ENCODE results near the gene AAK1.

The AAK1 gene

DNA sequence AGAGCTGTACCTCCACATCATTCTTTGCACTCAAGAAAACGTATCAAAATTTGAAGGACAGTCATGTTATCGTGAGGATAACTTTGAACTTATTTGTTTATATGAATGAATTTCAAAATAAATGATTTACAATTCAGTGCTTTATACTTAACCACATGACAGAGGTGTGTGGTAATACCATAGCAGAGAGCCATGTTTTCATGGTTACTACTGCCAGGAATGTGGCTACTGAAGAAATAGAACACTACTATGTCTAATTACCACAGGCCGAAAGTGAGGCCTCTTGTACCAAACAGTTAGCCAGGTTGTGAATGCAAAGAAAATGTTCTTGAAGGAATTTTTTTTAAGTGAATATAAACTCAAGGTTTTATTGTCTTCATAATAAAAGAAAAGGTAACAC lies 49.2 kb downstream of the AAK1 start:
- ChIA-PET CTCF (interaction anchor here (0.6 kb wide), 1 partner anchor 41 kb away, joined by 3 read pairs; no protein-coding TSS in a partner anchor), POLR2A (ENCODE audit: low non-redundant PET) (no interaction called here)
- TF ChIP-seq CTCF (conservative IDR thresholded peaks at IDR 0.05; ENCODE audit: low read depth) = no peak
- no peak overlapping the region for H3K27ac ChIP-seq
- DNase-seq (ENCODE audit: low spot score) = no peak

DNA sequence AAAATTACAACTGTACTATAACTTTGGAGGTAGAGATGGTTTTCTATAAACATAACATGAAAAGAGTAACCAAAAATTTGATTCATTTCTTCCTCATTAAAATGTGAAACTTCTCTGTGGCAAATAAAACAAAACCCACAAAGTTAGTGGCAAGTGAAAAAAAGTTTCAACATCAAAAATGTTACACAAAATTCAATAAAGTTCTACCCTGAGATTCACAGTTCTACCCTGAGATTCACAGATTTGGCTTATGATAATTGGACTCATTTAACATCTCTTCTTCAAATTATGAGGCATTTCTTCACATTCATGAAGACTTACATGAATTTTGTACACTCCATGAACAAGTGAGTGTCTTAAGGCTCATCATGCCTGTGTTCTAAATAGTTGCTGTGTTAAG lies 51.0 kb downstream of the AAK1 start:
- ChIA-PET CTCF (no interaction called here), POLR2A (ENCODE audit: low non-redundant PET) (no interaction called here)
- DNase-seq (ENCODE audit: low spot score) = no peak
- no peak for TF ChIP-seq CTCF (conservative IDR thresholded peaks at IDR 0.05; ENCODE audit: low read depth)
- H3K27ac ChIP-seq = no peak overlapping the region

GRCh38 chr2:69589973-69590652 lies 53.4 kb downstream of the AAK1 start:
- ChIA-PET CTCF (interaction anchor here (0.6 to 1.0 kb wide), 4 partner anchors 24 to 136 kb away, joined by 3 to 6 read pairs (median 4); no protein-coding TSS in a partner anchor), POLR2A (ENCODE audit: low non-redundant PET) (interaction anchor here (0.7 kb wide), 1 partner anchor 29 kb away, joined by 3 read pairs; no protein-coding TSS in a partner anchor)
- H3K27ac ChIP-seq = no peak overlapping the region

GRCh38 chr2:69588945-69589344 lies 54.6 kb downstream of the AAK1 start:
- POLR2A ChIA-PET (ENCODE audit: low non-redundant PET) = no interaction called here
- no peak for DNase-seq (ENCODE audit: low spot score)
- H3K27ac ChIP-seq = no peak overlapping the region
- CTCF ChIA-PET = interaction anchor here (1.0 kb wide), 1 partner anchor 24 kb away, joined by 3 read pairs; no protein-coding TSS in a partner anchor
- no peak for TF ChIP-seq CTCF (conservative IDR thresholded peaks at IDR 0.05; ENCODE audit: low read depth)

More at GRCh38 chr2:69589973-69590652, 53.4 kb downstream of the AAK1 start:
- TF ChIP-seq CTCF (conservative IDR thresholded peaks at IDR 0.05; ENCODE audit: low read depth) = no peak
- no peak for DNase-seq (ENCODE audit: low spot score)

DNA sequence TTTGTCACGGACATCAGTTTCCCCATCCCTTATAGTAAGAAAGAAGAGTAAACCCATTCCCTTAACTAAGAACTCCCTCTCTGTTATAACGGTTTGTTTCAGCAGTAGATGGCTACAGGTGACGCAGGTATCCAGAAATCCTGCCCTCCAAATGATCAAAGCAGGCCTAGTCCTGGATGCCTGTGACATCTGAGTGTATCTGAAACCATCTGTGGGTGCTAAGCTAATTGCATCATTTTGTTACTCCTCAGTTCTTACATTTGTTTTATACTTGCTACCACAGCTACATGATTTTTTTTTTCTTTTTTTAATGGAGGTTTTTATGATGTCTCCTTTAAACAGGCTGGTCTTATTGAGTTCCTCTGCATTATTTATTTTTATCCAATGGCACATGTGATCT lies 55.1 kb downstream of the AAK1 start:
- ChIA-PET POLR2A (ENCODE audit: low non-redundant PET) (no interaction called here), CTCF (no interaction called here)
- no peak for DNase-seq (ENCODE audit: low spot score)
- H3K27ac ChIP-seq = no peak overlapping the region
- no peak for TF ChIP-seq CTCF (conservative IDR thresholded peaks at IDR 0.05; ENCODE audit: low read depth)

DNA sequence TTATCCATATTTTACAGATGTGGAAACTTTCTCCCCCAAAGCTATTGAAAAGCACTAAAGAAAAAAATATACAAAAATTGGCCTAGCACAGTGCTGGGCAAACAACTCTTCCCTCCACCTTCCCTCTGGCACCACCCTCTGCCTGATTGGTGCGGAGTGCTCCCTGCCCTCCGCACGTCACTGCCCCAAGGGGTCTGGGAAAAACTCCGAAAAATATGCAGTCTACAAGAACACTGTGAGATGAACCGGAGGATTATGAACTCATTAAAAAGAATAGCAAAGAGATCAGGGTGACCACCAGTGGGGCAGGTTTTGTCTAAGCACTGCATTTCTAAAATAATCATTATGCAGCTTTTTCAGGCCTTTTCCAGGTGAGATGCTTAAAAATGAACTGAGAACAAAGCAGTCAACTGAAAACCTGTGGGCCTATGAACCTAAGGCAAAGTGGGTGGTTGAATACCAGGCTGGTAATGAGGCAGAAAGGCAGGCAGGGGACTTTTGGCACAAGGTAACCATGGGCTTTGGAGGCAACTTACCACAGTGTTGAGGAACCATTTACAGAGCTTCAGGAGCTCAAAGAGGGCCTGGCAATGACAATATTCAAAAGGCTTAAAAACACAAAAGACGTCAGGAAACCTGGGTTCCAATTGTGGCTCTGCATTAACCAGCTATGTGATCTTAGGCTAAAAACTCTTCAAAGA lies 57.5 kb downstream of the AAK1 start:
- TF ChIP-seq CTCF (conservative IDR thresholded peaks at IDR 0.05; ENCODE audit: low read depth) = no peak
- CTCF ChIA-PET = interaction anchor here (0.8 kb wide), 1 partner anchor 17 kb away, joined by 5 read pairs; no protein-coding TSS in a partner anchor
- H3K27ac ChIP-seq = no peak overlapping the region
- POLR2A ChIA-PET (ENCODE audit: low non-redundant PET) = no interaction called here
- DNase-seq (ENCODE audit: low spot score) = no peak
